Stromal cell of bone marrow (primary cell): ENCODE measurements around the gene HIVEP2.

Experiments
- DNase-seq: peaks from one replicate; pipeline ENCODE4 v3.0.0-alpha.2; 2012; ENCODE audit warnings: low read depth

Gene HIVEP2

GRCh38 chr6:142841915-142842314 lies 103.1 kb downstream of the HIVEP2 start:
- no peak for DNase-seq

- no peak for DNase-seq
Observed at GRCh38 chr6:142839686-142840040, 105.3 kb downstream of the HIVEP2 start.

- DNase-seq: no peak
Observed at GRCh38 chr6:142838821-142839685, 105.9 kb downstream of the HIVEP2 start.

- no peak for DNase-seq
Observed at GRCh38 chr6:142835787-142836535, 109.0 kb downstream of the HIVEP2 start.

- DNase-seq: no peak
Observed at GRCh38 chr6:142834853-142835252, 110.1 kb downstream of the HIVEP2 start.

GRCh38 chr6:142833798-142834197 lies 111.2 kb downstream of the HIVEP2 start:
- DNase-seq: no peak

- peak; percentile 91 for DNase-seq
Observed at GRCh38 chr6:142833054-142833453, 111.9 kb downstream of the HIVEP2 start.

GRCh38 chr6:142830807-142831206 lies 114.2 kb downstream of the HIVEP2 start:
- DNase-seq: no peak

- no peak for DNase-seq
Observed at GRCh38 chr6:142830116-142830710, 114.8 kb downstream of the HIVEP2 start.

GRCh38 chr6:142829556-142829955 lies 115.4 kb downstream of the HIVEP2 start:
- DNase-seq: no peak

- DNase-seq: no peak
Observed at GRCh38 chr6:142827991-142828390, 117.0 kb downstream of the HIVEP2 start.

- no peak for DNase-seq
Observed at GRCh38 chr6:142827369-142827768, 117.6 kb downstream of the HIVEP2 start.

- DNase-seq: no peak
Observed at GRCh38 chr6:142825760-142826159, 119.2 kb downstream of the HIVEP2 start.

GRCh38 chr6:142824426-142824825 lies 120.5 kb downstream of the HIVEP2 start:
- DNase-seq: no peak

GRCh38 chr6:142823256-142823902 lies 121.6 kb downstream of the HIVEP2 start:
- no peak for DNase-seq

GRCh38 chr6:142822842-142823241 lies 122.1 kb downstream of the HIVEP2 start:
- DNase-seq: no peak

GRCh38 chr6:142822383-142822782 lies 122.6 kb downstream of the HIVEP2 start:
- no peak for DNase-seq

GRCh38 chr6:142821860-142822259 lies 123.1 kb downstream of the HIVEP2 start:
- DNase-seq: no peak

- DNase-seq: no peak
Observed at GRCh38 chr6:142821164-142821716, 123.7 kb downstream of the HIVEP2 start.

GRCh38 chr6:142820338-142821051 lies 124.5 kb downstream of the HIVEP2 start:
- DNase-seq: no peak

GRCh38 chr6:142819603-142820337 lies 125.2 kb downstream of the HIVEP2 start:
- no peak for DNase-seq
